ENCODE data around the gene SKA2. TPM values are rescaled to one million over a fixed set of nuclear protein-coding genes. Genes with fewer than 3 reads are reported as not detected.
"Not testable (repeated sequence)": the region's sequence is repeated elsewhere in the genome, so short reads cannot be mapped to it uniquely, and the experiment has no call there.

SKA2 gene
- total RNA-seq, 1 donor from 2014 or later = 16.9 TPM

- intact Hi-C loops (cut with micrococcal nuclease) = no loop called here
- H3K36me3 Mint-ChIP-seq (ENCODE audit: low read depth) = peaks cover 30% of the 10 kb centered on the region
- peaks cover 25% of the 10 kb centered on the region for H3K4me1 Mint-ChIP-seq
- DNase-seq (no peak), ATAC-seq (ENCODE audit: low read depth) (no peak)
- H3K27me3 Mint-ChIP-seq = no peaks in the 10 kb centered on the region
- ChIA-PET CTCF (no interaction called here), POLR2A (no interaction called here)
- H3K4me3 Mint-ChIP-seq = no peak overlapping the region
- H3K27ac Mint-ChIP-seq = no peak overlapping the region
- no peaks in the 10 kb centered on the region for H3K9me3 Mint-ChIP-seq
- TF ChIP-seq, protein P1, sequence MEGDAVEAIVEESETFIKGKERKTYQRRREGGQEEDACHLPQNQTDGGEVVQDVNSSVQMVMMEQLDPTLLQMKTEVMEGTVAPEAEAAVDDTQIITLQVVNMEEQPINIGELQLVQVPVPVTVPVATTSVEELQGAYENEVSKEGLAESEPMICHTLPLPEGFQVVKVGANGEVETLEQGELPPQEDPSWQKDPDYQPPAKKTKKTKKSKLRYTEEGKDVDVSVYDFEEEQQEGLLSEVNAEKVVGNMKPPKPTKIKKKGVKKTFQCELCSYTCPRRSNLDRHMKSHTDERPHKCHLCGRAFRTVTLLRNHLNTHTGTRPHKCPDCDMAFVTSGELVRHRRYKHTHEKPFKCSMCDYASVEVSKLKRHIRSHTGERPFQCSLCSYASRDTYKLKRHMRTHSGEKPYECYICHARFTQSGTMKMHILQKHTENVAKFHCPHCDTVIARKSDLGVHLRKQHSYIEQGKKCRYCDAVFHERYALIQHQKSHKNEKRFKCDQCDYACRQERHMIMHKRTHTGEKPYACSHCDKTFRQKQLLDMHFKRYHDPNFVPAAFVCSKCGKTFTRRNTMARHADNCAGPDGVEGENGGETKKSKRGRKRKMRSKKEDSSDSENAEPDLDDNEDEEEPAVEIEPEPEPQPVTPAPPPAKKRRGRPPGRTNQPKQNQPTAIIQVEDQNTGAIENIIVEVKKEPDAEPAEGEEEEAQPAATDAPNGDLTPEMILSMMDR (IDR thresholded peaks at IDR 0.05) = no peak
These were observed 60.0 kb downstream of the SKA2 start for GRCh38 chr17:59094861-59095530.

DNA sequence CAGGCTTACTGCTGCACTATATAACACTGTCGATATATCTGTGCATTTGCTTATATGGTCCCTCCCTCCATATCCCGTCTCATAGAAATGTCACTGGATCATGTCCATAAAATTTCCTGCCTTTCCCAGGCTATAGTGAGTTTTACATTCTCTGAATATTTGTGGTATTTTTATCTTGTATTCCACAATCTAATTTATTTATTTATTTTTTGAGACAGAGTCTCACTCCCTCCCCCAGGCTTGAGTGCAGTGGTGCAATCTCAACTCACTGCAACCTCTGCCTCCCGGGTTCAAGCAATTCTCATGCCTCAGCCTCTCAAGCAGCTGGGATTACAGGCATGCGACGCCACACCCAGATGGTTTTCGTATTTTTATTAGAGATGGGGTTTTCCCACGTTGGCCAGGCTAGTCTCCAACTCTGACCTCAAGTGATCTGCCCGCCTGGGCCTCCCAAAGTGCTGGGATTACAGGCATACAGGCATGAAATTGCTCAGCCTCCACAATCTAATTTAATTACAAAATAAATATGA lies 61.2 kb downstream of the SKA2 start:
- H3K4me1 Mint-ChIP-seq = peaks cover 25% of the 10 kb centered on the region
- no peak overlapping the region for H3K4me3 Mint-ChIP-seq
- DNase-seq = no peak
- TF ChIP-seq, protein P1 (IDR thresholded peaks at IDR 0.05) = no peak
- intact Hi-C loops (cut with micrococcal nuclease) = no loop called here
- POLR2A ChIA-PET = no interaction called here
- H3K27ac Mint-ChIP-seq = no peak overlapping the region
- no peaks in the 10 kb centered on the region for H3K9me3 Mint-ChIP-seq
- CTCF ChIA-PET = no interaction called here
- ATAC-seq (ENCODE audit: low read depth) = no peak
- H3K36me3 Mint-ChIP-seq (ENCODE audit: low read depth) = peaks cover 32% of the 10 kb centered on the region
- H3K27me3 Mint-ChIP-seq = no peaks in the 10 kb centered on the region

GRCh38 chr17:59093145-59093701 lies 61.8 kb downstream of the SKA2 start:
- intact Hi-C loops (cut with micrococcal nuclease) = no loop called here
- Mint-ChIP-seq H3K4me3 (no peak overlapping the region), H3K36me3 (ENCODE audit: low read depth) (peaks cover 33% of the 10 kb centered on the region), H3K27me3 (no peaks in the 10 kb centered on the region), H3K4me1 (peaks cover 25% of the 10 kb centered on the region), H3K27ac (no peak overlapping the region), H3K9me3 (no peaks in the 10 kb centered on the region)
- ATAC-seq (ENCODE audit: low read depth) = no peak
- TF ChIP-seq, protein P1 (IDR thresholded peaks at IDR 0.05) = no peak
- no peak for DNase-seq
- ChIA-PET CTCF (no interaction called here), POLR2A (no interaction called here)

DNA sequence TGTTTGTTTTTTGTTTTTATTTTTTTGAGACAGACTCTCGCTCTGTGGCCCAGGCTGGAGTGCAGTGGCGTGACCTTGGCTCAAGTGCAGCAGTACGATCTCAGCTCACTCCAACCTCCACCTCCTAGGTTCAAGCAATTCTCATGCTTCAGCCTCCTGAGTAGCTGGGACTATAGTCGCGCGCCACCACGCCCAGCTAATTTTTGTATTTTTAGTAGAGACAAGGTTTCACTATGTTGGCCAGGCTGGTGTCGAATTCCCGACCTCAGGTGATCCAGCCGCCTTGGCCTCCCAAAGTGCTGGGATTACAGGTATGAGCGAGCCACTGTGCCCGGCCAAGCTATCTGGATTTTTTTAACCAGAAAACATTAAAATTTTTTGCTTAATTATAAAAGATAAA lies 64.4 kb downstream of the SKA2 start:
- peaks cover 28% of the 10 kb centered on the region for H3K36me3 Mint-ChIP-seq (ENCODE audit: low read depth)
- H3K9me3 Mint-ChIP-seq; CTCF ChIA-PET; ATAC-seq (ENCODE audit: low read depth); H3K27me3 Mint-ChIP-seq; H3K27ac Mint-ChIP-seq; DNase-seq; POLR2A ChIA-PET; H3K4me3 Mint-ChIP-seq; intact Hi-C loops (cut with micrococcal nuclease): not testable (repeated sequence)
- H3K4me1 Mint-ChIP-seq = peaks cover 15% of the 10 kb centered on the region

GRCh38 chr17:59084154-59084553 lies 70.8 kb downstream of the SKA2 start:
- Mint-ChIP-seq H3K36me3 (ENCODE audit: low read depth) (peaks cover 54% of the 10 kb centered on the region), H3K4me1 (no peaks in the 10 kb centered on the region), H3K4me3 (no peak overlapping the region), H3K9me3 (no peaks in the 10 kb centered on the region), H3K27me3 (no peaks in the 10 kb centered on the region), H3K27ac (no peak overlapping the region)
- POLR2A ChIA-PET = no interaction called here
- TF ChIP-seq, protein P1 (IDR thresholded peaks at IDR 0.05) = no peak
- DNase-seq = no peak
- CTCF ChIA-PET = no interaction called here
- no peak for ATAC-seq (ENCODE audit: low read depth)
- intact Hi-C loops (cut with micrococcal nuclease) = no loop called here

All from activated B cell treated with CpG ODN at 0.5 μM for 24 hours (primary cell).